ENCODE results near the gene MTMR11.

DNA sequence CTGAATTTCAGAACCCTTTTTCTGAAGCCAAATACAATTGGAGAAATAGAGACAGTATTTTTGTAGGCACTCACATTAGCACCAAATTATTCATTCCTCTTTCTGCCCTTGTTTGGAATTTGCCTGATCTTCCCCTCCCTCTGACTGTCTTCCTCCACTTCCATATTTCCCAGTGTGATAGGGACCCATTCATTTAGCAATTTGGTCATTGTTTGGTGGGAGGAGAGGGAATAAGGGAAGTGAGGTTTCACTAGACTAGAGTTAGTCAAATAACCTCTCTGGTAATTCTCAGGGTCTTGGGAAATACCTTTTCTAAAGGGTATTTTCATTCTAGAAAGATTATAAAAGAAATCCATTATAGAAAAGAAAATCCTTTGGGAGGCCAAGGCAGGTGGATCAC, 31.0 kb upstream of the MTMR11 start:
- TF ChIP-seq POLR2AphosphoS5 (IDR thresholded peaks at IDR 0.05; ENCODE audit: low read depth, low read length) (no peak), POLR2A (IDR thresholded peaks at IDR 0.05; ENCODE audit: low read depth, low read length) (no peak), TAF1 (IDR thresholded peaks at IDR 0.05; ENCODE audit: borderline replicate concordance, low read depth, low read length) (no peak)

Measured in GM12892 (cell line).